M059J (cell line): Measurements from ENCODE around the gene DYRK1B. TPM values are rescaled to one million over a fixed set of nuclear protein-coding genes. Genes with fewer than 3 reads are reported as not detected.
"Not testable (repeated sequence)": the region's sequence is repeated elsewhere in the genome, so short reads cannot be mapped to it uniquely, and the experiment has no call there.

Experiments used
- DNase-seq: peaks from one replicate; pipeline ENCODE4 v3.0.0-alpha.2; 2012; ENCODE audit warnings: low read depth
- total RNA-seq: library from RNA; depleted of rRNA; stranded (reverse); fragments of >200 nt; shearing (Covaris generic); gene quantifications from 2 replicates; pipeline ENCODE4 v1.2.3, GENCODE V29; 2014

The DYRK1B gene
- total RNA-seq, 1 experiment from 2014 or later, result 10.6 TPM

DNA sequence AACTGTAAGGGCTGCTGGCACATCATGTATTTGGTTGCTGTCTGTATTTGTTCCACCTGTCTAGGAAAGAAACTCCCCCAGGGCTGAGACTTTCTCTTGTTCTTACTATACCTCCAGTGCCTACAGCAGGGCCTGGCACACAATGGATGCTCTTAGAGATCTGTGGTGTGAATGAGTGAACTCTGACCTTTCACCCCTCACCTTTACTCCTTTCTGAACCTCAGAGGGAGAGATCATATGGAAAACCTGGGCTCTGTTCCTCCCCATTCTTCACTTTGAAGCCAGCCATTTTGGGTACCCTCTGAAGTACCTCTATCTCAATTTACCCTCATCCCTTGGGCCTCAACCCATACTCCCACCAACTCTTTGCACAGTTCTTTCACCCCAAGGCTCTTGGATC is 3.1 kb downstream of the DYRK1B start:
- DNase-seq, result no peak

DNA sequence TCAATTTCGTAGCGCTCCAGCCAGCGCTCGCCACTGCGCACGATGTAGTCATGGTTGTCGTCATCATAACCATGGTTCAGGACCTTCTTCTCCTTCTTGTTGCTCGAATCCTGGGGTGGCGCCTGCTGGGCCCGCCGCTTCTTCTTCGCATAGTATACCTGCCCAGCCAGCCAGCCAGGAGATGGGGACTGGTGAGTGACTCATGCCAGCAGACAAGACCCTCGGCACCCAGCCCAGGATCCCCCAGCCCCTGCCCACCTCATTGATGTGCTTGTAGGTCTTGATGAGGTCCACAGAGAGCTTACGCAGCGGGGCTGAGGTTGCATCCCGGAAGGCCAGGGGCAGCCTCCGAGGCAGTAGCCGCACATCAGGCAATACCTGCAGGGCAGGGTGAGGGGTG is 3.6 kb downstream of the DYRK1B start:
- DNase-seq, result no peak

DNA sequence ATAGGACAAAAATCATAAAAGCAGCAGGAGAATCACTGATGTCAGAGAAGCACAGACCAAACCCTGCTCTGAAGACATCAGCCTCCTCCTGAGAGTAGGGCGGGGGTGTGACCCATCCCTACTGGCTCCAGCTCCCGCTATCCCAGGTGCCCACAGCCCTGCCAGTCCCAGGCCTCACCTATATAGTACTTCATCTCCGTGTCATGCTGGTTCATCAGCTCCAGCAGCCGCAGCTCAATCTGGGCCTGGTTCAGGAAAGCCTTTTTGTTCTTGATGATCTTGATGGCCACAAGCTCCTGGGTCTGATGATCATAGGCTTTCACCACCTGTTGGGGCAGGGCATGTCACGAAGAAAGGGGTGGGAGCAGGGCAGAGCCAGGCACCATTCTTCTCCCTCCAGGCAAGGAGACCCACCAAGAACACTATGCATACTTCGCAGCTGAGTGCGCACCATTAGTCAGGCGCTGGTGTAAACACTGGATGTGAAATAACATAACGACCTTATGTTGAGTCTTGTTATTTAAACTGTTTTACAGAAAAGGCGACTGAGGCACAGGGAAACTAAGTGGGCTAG is 4.2 kb downstream of the DYRK1B start:
- no peak for DNase-seq

DNA sequence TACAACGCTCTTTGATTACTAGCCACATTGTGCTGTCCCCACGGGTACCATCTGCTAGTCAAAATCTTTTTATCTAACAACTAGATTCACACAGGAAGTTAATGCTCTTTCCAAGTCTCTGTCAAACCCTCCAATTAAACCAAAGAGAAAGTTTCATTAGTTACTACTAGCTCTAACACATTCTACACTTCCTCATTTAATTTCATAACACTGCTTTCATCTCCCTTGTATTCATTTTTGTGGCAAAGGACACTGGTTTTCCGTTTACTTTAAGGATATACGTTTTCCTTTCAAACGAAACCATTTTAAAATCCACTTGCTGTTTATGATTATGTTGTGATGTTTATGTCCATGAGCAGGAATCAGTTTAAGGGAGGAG is 5.3 kb downstream of the DYRK1B start:
- no peak for DNase-seq

DNA sequence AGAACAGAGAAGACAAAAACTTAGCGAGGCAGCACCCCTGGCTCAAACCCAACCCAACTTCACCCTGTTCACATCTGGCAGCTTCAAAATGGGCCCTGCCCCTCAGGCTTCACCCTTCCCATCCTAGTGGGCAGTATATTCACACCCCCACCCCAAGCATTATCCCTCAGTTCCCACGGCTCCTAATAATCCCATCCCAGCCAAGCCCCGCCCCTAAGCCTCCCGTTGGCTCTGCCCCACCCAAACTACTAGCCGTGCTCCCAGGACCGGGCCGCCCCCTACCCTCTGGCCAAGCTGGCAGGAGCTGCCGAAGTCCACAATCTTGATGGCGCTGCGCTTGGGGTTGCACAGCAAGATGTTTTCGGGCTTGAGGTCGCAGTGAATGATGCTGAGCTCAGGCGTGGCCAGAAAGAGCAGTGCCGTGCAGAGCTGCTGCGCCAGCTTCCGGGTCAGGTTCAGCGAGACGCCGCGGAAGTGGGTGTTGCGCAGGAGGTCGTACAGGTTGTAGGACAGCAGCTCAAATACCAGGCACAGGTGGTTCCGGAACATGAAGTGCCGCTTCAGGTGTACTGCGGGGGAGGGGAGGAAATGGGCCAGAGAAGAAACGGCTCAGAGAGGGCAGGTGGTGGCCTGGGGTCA is 5.8 kb downstream of the DYRK1B start:
- DNase-seq, result no peak

DNA sequence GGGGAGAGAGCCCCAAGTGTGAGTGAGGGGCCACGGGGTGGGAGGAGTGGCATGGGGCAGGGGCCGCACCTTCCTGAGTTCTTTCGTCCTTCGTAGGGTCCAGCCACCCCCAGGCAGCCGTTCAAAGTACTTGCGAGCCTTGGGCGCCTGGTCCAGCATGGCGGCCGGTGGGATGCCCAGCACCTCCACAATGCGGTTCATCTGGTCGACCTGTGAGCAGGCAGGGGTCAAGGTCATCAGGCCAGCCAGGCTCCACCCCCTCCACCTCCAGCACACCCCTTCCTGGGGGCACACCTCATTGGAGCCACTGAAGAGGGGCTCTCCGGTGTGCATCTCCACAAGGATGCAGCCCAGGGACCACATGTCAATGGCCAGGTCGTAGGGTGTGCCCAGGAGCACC is 6.7 kb downstream of the DYRK1B start:
- no peak for DNase-seq

DNA sequence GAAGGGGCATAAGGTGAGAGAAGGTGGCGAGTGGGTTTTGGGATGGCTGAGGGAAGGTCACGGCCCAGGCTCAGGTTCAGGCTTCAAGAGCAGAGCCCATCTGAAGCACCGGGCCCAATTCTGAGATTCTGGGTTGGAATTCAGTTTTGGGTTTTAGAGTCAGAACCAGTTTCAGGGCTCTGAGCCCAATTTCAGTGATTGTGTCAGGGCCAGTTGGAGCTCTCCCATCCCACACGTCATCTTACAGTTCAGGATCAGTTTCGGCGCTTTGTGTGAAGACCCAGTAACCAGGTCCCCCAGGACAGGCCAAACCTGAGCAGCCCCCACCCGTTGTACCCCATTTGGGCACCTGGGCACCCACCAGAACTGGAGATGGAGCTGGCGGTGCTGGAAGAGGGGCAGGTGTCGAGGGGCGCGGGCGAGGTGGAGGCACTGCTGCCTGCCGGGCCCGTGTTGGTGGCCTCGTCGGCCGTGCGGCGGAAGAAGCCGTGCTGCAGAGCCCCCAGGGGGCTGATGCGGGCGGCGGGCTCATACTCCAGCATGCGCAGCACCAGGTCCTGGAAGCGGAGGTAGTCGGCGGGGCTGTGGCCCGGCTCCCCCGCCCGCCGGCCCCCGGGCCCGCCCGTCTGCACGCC is 7.5 kb downstream of the DYRK1B start:
- no peak for DNase-seq

DNA sequence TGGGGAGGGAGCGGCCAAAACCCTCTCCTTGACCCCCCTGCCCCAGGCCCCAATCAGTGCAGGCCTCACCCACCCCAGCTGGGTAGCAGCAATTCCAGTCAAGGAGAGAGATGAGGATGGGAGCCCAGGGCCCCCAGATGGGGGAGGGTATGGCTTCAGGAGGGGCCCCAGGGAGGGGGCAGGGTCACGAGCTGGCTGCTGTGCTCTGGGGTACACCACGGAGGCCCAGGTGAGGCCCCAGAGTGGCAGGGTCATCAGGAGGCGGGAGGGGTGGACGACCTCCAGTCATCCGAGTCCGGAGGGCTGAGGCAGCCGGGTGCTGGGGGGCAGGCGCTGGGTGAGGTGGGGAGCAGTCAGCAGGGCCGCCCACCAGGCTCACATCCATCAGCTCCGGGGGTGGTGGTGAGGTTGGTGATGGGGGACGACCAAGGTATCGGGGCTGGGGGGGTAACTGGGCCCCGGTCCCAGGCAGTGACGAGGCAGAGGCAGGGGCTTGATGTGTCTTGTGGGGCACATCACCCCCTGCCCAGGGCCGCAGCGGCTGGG is 8.4 kb downstream of the DYRK1B start:
- DNase-seq, result no peak

DNA sequence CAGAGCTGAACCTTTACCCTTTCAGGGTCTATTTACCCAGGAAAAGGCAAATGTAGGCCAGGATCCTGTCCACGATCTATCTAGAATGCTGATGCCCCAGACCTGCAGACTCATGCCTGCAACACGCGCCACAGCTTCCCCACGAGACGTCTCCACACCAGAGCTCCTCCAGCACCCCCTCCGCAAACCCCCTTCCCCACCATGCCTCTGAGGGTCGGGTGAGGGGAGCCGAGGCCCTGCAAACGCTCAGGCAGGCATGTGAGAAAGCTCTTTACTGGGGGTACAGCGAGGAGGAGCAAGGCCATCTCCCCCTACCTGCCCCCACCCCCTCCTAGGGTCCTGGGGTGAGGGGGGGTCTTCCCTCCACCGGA is 8.9 kb downstream of the DYRK1B start:
- no peak for DNase-seq

DNA sequence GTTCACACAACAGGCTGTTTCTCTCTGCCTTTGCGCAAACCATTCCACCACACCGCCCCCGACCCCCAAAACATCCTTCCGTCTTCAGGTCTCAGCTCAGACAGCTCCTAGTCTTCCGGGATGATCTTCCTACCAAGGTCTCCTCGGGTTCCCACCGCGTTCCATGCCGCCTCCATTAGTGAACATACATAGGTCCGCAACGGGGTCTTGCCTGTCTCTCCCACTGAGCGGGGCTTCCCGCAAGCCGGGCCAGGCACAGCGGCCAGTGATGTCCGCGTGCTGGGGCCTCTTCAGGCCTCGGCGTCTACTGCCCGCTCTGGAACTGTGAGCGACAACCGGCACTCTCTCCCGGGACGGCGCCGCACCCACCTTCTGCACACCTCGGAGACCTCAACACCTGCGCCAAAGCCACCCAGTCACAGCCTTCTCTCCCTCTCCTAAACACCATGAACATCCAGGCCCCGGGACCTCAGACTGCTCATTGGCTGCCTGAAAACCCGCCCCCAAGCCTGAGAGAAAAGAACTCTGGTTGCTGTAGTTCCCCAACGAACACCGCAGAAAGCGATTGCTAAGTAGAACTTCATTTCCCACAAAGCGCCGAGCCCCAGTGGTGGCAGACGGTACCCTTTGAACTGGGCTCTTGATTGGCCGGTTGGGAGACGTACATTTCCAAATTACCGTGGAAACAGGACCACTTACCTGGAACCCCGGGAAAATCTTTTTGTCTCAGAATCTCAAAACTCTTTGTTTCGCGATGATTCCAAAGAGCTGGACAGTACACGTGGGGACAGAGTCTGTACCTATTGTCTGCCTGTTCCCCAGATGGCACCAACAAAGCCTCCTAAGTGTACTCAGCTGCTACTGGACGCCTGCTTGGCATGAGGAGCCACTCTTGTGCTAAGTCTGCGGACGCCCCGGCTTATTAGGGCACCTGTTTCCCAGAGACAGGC is 9.5 kb downstream of the DYRK1B start:
- peak; percentile 93 for DNase-seq

DNA sequence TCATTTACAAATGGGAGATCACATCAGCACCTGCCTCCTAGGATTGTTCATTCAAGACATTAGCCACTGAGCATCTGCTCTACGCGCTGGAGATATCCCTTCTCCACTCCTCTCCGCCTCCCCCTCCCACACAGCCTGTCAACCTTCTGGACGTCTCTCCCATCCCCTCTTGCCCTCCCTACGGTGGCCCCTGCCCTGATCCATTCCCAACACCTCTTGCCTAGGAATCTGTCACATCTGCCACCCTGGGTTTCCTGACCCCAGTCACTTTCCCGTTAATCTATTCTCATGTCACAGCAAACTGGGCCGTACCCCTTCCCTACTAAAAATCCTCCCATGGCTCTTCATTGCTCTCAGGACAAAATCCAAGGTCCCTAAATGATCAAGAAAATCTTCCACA is 10.3 kb downstream of the DYRK1B start:
- no peak for DNase-seq

DNA sequence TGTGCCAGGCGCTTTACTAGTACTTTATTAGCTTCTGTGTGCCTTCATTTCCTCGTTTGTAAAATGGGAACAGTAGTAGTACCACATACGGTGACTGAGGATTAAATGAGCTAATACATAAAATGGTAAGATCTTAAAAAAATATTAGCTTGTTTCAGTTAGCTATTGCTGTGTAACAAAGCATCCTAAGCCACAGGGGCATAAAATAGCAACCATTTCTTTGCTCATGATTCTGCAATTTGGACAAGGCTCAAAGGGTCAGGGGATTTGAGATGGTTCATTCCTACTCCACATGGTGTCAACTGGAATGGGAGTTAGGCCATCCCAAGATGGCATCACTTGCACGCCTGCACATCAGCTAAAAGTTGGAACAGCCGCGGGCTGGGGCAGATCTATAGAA is 13.3 kb downstream of the DYRK1B start:
- no peak for DNase-seq

DNA sequence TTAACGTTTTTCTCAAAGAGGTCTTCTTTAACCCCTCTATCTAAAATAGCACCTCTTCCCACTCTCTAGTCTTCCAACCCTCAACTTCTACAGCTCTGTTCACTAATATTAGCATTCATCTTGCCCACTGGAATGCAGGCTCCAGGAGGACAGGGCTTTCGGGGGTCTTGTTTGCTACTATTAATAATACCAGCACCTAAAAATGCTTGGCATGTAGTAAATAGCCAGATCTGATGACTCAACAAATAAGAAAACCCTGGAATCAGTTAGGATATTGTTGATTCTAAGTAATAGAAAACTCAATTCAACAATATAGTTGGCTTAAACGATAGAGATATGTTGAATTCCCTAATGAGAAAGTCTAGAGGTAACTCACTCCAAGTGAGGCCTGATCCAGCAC is 14.2 kb downstream of the DYRK1B start:
- no peak for DNase-seq

DNA sequence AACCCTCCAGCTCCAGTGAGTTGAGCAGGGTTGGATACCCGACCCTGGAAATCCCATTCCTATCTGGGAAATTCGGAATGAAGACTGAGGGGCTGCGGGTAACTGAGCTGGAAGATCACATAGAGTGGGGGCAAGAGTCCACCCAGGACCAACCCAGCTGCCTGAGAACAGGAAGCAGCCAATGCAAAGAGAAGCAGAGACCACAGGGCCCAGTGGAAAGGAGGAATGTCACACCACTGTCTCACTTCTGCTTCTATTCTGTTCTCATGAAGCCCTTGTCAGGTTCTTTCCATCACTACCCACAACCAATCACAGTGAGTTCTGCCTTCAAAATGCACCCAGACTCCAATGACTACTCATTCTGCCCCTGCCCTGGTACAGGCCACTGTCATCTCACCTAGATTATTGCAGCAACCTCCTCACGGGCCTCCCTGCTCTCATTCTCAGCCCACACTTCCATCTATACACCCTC is 15.3 kb downstream of the DYRK1B start:
- no peak for DNase-seq

DNA sequence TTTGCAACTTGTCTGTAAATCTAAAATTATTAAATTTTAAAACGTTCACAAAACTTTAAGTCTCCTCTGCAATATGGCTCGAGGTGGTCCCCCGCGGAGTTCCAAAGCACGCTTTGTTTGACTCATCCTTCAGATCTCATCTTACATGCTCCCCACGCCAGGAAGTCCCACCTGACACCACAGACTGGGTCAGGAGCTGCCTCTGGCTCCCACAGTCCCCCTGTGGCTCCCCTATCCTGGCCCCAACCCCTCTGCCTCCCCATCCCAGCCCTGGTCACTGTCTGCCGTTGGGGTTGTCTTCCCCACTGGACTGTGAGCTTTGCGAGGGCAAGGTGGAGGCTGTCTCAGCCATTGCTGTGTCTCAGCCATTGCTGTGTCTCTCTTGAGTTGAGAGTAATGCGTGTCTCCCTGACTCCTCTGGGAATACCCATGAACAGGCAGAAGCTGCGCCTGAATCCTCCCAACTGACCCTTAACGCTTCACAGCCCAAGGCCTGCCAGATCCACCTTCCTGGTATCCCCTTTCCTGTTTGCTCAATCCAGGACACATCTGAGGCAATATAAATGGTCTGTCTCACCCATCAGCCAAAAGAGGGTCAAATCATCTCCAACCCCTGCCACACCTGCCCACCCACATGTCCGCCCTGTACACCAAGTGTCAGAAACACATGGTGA is 15.9 kb downstream of the DYRK1B start:
- no peak for DNase-seq

DNA sequence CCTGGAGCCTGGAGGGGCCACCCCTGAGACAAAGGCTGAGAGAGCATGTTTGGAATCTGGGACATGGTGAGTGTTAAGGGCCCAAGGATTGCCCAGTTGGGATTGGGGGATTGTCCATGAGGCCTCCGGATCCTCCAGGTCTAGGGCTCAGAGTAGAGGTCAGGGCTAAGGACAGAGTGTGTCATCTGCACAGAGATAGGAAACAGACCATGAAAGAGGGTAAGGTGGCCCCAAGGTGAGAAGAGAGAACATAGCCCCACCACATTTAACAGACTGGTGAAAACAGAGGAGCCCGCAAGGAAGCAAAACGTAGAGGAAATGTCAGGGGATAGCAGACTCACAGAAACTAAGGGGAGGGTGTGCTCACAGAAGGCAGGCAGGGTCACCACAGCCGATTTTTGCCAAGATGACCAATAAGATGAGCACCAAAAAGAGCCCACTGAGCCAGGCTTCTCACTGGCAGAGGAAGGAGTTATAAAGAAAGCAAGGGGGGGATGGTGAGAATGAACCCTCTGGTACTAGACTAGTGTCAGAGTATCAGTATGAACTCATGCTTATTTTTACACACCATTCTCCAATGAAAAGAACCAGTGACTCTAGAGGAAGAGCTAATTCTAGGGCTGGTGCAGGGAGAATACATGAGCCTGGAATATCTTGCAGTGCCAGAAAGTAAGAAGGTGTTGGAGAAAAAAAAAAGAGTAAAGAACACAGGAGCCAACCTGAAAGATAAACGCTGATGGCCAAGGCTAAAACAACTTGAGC is 17.5 kb downstream of the DYRK1B start:
- no peak for DNase-seq

DNA sequence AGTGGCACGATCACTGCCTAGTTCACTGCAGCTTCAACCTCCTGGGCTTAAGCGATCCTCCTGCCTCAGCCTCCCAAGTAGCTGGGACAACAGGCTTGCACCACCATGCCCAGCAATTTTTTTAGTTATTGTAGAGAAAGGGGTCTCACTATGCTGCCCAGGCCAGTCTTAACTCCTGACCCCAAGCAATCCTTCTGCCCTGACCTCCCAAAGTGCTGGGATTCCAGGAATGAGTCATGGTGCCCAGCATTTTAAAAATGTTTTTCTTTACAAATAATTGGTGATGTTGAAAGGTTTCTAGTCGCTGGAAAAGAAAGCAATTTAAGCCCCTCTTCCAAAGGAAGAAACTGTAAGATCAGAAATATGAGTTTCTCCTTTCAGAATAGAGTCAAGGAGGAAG is 19.4 kb downstream of the DYRK1B start:
- no peak for DNase-seq

DNA sequence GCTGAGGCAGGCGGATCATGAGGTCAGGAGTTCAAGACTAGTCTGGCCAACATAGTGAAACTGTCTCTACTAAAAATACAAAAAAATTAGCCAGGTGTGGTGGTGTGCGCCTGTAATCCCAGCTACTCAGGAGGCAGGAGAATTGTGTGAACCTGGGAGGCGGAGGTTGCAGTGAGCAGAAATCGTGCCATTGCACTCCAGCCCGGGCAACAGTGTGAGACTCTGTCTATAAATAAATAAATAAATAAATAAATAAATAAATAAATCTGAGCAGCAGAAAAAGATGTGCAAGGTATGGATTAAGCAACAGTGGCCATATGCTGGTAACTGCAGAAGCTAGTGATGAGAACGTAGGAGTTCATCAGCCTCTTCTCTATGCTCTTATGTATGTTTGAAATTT is 19.9 kb downstream of the DYRK1B start:
- DNase-seq, result not testable (repeated sequence)

DNA sequence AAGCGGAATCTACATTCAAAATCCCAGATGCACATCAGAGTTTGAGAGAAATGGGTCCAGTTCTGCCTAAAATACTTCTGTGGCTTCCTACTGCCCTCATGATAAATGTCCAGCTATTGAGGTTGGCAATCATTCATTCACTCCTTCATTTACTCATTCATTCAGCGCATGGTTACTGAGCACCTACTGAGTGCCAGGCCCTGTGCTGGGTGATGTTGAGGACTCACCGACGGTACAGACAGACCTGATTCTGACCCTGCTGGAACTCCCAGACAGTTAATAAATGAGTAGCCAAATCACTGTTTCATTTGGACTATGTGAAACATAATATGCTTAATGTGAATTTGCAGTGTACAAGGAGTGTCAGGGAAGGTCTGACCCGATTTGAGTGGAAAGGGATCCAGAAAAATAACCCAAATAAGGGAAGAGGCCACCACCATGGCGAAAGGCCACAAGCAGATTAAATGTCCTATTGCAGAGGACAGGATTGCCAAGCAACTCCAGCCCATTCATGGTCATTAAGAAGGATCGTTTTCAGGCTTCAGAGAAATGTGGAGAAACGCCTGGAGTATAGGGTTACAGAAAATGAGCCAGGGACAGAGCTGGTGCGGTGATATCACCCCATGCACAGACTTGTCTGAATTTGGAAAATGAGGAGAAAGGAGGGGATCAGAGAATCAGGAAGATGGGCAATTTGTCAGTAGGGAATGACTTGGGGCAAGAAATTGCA is 20.5 kb downstream of the DYRK1B start:
- no peak for DNase-seq

DNA sequence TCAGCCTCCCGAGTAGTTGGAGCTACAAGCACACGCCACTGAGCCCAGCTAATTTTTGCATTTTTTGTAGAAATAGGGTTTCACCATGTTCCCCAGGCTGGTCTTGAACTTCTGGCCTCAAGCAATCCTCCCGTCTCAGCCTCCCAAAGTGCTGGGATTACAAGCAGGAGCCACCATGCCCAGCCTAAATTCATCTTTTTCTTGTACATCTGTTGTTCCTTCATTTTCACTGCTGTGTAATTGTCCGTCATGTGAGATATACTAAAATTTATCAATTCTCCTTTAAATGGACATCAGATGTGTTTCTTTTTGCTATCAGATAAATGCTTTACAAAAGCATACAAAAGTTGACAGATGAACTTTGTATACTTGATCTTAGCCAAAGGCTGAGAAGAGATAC is 22.9 kb downstream of the DYRK1B start:
- no peak for DNase-seq
